K562 (cell line): Measurements from ENCODE around the gene SETMAR. TPM values are rescaled to one million over a fixed set of nuclear protein-coding genes. Genes with fewer than 3 reads are reported as not detected.

Experiments used
- ATAC-seq: fragments of 200-7000 bp; cut with Tn5 transposase; 3 replicates; pipeline ENCODE4 v1.9.1; 2020; ENCODE audit warnings: moderate library complexity
- BruUV-seq: library from RNA; stranded (reverse); fragments of 400-500 nt; replicated peaks from 2 replicates; lab custom pipeline; 2021; lab: Mats Ljungman, UMichigan
- CTCF ChIA-PET: fragments of 300-600 bp; formaldehyde crosslinking; extraction: SDS; loops from one replicate; lab custom pipeline; 2021; ENCODE audit warnings: low intra/inter-chr PET ratio; lab: Yijun Ruan, JAX
- POLR2A ChIA-PET: fragments of 300-600, 350-650 bp; sonication (Branson Sonifier 250); formaldehyde crosslinking; extraction: SDS; loops from one replicate; lab custom pipeline; 2021; ENCODE audit warnings: antibody characterized with exemption, inconsistent platforms; lab: Yijun Ruan, JAX
- DNase-seq, 4 experiments: peaks; one replicate each; pipeline versions ENCODE4 v3.0.0 to v3.0.0-alpha.2; 2011 to 2018; ENCODE audit warnings: low spot score in 3 of 4, mixed read lengths in 3 of 4; ENCODE audit errors: extremely low read depth in 1 of 4
- FAIRE-seq: peaks from 2 replicates; lab custom pipeline; 2011; peaks lifted over from hg19 to GRCh38; lab: Jason Lieb, UNC
- H2AFZ ChIP-seq: 2 replicates; pipeline ENCODE4 v1.6.0; 2011; ENCODE audit warnings: low read depth, low read length, control low read depth, inconsistent platforms
- H3K27ac ChIP-seq: fragments of 200-600 bp; 3 replicates; pipeline ENCODE4 v1.8.0; 2011; ENCODE audit warnings: low read depth, mild to moderate bottlenecking, control low read depth, inconsistent platforms, low read length, moderate library complexity, mixed read lengths; ENCODE audit errors: extremely low read depth
- H3K27me3 ChIP-seq, 2 experiments: fragments of 300-600 bp in 1 of 2; 2 replicates in 1 of 2; 3 replicates in 1 of 2; pipeline versions ENCODE4 v1.6.0 to v1.8.0; 2011; ENCODE audit warnings: inconsistent platforms in 2 of 2, low read length in 2 of 2, mild to moderate bottlenecking in 1 of 2, mixed read lengths in 1 of 2, moderate library complexity in 1 of 2; ENCODE audit not compliant: control insufficient read depth in 2 of 2, insufficient read depth in 2 of 2
- H3K36me3 ChIP-seq: fragments of 300-600 bp; 3 replicates; pipeline ENCODE4 v1.8.0; 2011; ENCODE audit warnings: mild to moderate bottlenecking, low read length, inconsistent platforms; ENCODE audit not compliant: control insufficient read depth, insufficient read depth
- H3K4me1 ChIP-seq, 2 experiments: fragments of 200-600 bp in 1 of 2; replicated peaks in 1 of 2; 2 replicates in 1 of 2; 3 replicates in 1 of 2; pipeline versions ENCODE4 v1.5.1 to v1.8.0; 2011; ENCODE audit warnings: inconsistent platforms in 2 of 2, low read length in 2 of 2, mild to moderate bottlenecking in 1 of 2, mixed read lengths in 1 of 2, moderate library complexity in 1 of 2; ENCODE audit not compliant: control insufficient read depth in 2 of 2, insufficient read depth in 2 of 2
- H3K4me2 ChIP-seq: 2 replicates; pipeline ENCODE4 v1.6.1; 2011; ENCODE audit warnings: low read length, control low read depth, inconsistent platforms, mixed read lengths; ENCODE audit not compliant: insufficient read depth
- H3K4me3 ChIP-seq: fragments of 200-600 bp; sonication (generic), shearing (Covaris generic); 2 replicates; pipeline ENCODE4 v1.5.1; 2016; ENCODE audit warnings: control low read depth, inconsistent platforms
- H3K79me2 ChIP-seq: fragments of 200-600 bp; 3 replicates; pipeline ENCODE4 v1.8.0; 2011; ENCODE audit warnings: low read length, inconsistent platforms; ENCODE audit not compliant: control insufficient read depth, insufficient read depth
- H3K9ac ChIP-seq, 2 experiments: 2 replicates each; pipeline versions ENCODE4 v1.6.0 to v1.6.1; 2011; ENCODE audit warnings: low read depth in 2 of 2, low read length in 2 of 2, control low read depth in 1 of 2, inconsistent platforms in 1 of 2, mild to moderate bottlenecking in 1 of 2, mixed read lengths in 1 of 2; ENCODE audit not compliant: insufficient read depth in 1 of 2
- H3K9me1 ChIP-seq: one replicate; pipeline ENCODE4 v1.6.0; 2011; ENCODE audit warnings: inconsistent platforms, mild to moderate bottlenecking, low read length, moderate library complexity; ENCODE audit not compliant: control insufficient read depth, insufficient read depth
- H3K9me3 ChIP-seq: replicated peaks from 2 replicates; pipeline ENCODE4 v1.5.1; 2011; ENCODE audit warnings: low read depth, low read length, inconsistent platforms; ENCODE audit not compliant: control insufficient read depth, insufficient read depth
- H4K20me1 ChIP-seq: replicated peaks from 2 replicates; pipeline ENCODE4 v1.6.1; 2011; ENCODE audit warnings: low read length, inconsistent platforms, mixed read lengths; ENCODE audit not compliant: control insufficient read depth, insufficient read depth
- BCLAF1 ChIP-seq, 2 experiments: fragments of 450-650 bp in 1 of 2; IDR thresholded peaks; 2 replicates each; pipeline ENCODE4 v1.6.1; 2011 to 2017; ENCODE audit warnings: low read depth in 2 of 2, antibody characterized with exemption in 1 of 2, borderline replicate concordance in 1 of 2, low read length in 1 of 2, mild to moderate bottlenecking in 1 of 2, mixed read lengths in 1 of 2; ENCODE audit not compliant: control insufficient read depth in 1 of 2
- NFIC ChIP-seq: fragments of 450-650 bp; IDR thresholded peaks from 2 replicates; pipeline ENCODE4 v1.6.1; 2017; ENCODE audit warnings: mild to moderate bottlenecking, inconsistent platforms
- PRDM10 ChIP-seq: fragments of 450-650 bp; IDR thresholded peaks from 2 replicates; pipeline ENCODE4 v1.6.1; 2018; ENCODE audit not compliant: partially characterized antibody
- ZNF232 ChIP-seq: sonication (generic); formaldehyde crosslinking; IDR thresholded peaks from 2 replicates; pipeline ENCODE4 v1.8.0; 2022; ENCODE audit warnings: mild to moderate bottlenecking, missing genetic modification reagents
- WGBS: fragments of 100-300 bp; shearing (Covaris generic); methylation state at CpG from one replicate; pipeline ENCODE4 v1.1.6; 2016; ENCODE audit warnings: low coverage, mixed read lengths; ENCODE audit not compliant: insufficient coverage; ENCODE audit errors: missing lambda C conversion rate; 5-methylcytosine and 5-hydroxymethylcytosine counted together
- in situ Hi-C: fragments of 300-500 bp; cut with MboI; formaldehyde crosslinking; loops from 4 replicates; pipeline ENCODE4 v1.15.0; 2018; ENCODE audit warnings: inconsistent platforms, mixed read lengths
- intact Hi-C: fragments of 100-400 bp; cut with micrococcal nuclease; formaldehyde crosslinking; loops from 2 replicates; pipeline ENCODE4 v1.14.2; 2022
- polyA plus RNA-seq, 8 experiments: library from polyadenylated mRNA; depleted of rRNA in 4 of 8; stranded (reverse) in 5 of 8; unstranded in 3 of 8; fragments of >200 nt; fragmentation: Nextera tagmentation in 2 of 8; fragmentation: Illumina TruSeq in 1 of 8; extraction: Ambion mirVana in 2 of 8; extraction: Trizol in 1 of 8; gene quantifications; 2 replicates each; pipeline versions ENCODE4 v1.2.1 to v1.2.3, GENCODE V29; 2011 to 2014; ENCODE audit warnings: inconsistent platforms in 1 of 8, missing spikeins in 1 of 8
- total RNA-seq, 7 experiments: library from RNA; depleted of rRNA in 6 of 7; stranded (reverse); fragments of >200 nt in 6 of 7; fragmentation: Illumina TruSeq in 2 of 7; extraction: Trizol in 2 of 7; gene quantifications; 2 replicates each; pipeline versions ENCODE4 v1.2.1 to v1.2.3, GENCODE V29; 2011 to 2021; ENCODE audit warnings: low replicate concordance in 1 of 7

Gene SETMAR
- total and polyA plus RNA-seq, 9 of the 15 experiments (the other 6 are each of a cell fraction or from before 2014, with no cell fraction given) = 5.5 to 25.1 (median 18.2) TPM

- no peaks in the 10 kb centered on the region for H3K9me1 ChIP-seq
- H3K4me2 ChIP-seq = no peak overlapping the region
- no peaks in the 10 kb centered on the region for H3K79me2 ChIP-seq
- no peak overlapping the region for H3K9ac ChIP-seq
- ChIA-PET POLR2A (interaction anchor here (1.0 kb wide), 1 partner anchor 157 kb away, joined by 4 read pairs; the partner anchor contains the start of gene ITPR1), CTCF (no interaction called here)
- peak; percentile 13 for TF ChIP-seq PRDM10
- no peak for TF ChIP-seq BCLAF1 (IDR thresholded peaks at IDR 0.05; ENCODE audit: borderline replicate concordance in 1 of 2, control insufficient read depth in 1 of 2, low read depth in 2 of 2, low read length in 1 of 2)
- peak; percentile 70 for TF ChIP-seq NFIC
- TF ChIP-seq ZNF232 (CRISPR knock-in tag) = peak; percentile 98
- intact Hi-C loops (no loop called here), in situ Hi-C loops (no loop called here)
- no peak overlapping the region for H3K27ac ChIP-seq
- WGBS = 4% methylated on average over 5 of the region's 5 CpGs
- no peak for FAIRE-seq
- ATAC-seq = no peak
- H3K27me3 ChIP-seq = no peaks in the 10 kb centered on the region
- no peaks in the 10 kb centered on the region for H4K20me1 ChIP-seq
- no TSS peak for BruUV-seq
- H2AFZ ChIP-seq = no peak overlapping the region
- no peak overlapping the region for H3K4me3 ChIP-seq
- H3K9me3 ChIP-seq = no peaks in the 10 kb centered on the region
- peaks cover 0 to 10% of the 10 kb centered on the region in 2 experiments; a peak in 2 of 5 replicates for H3K4me1 ChIP-seq
- H3K36me3 ChIP-seq = no peaks in the 10 kb centered on the region
- DNase-seq = no peak
Observed at GRCh38 chr3:4335840-4336562, 32.8 kb downstream of the SETMAR start.
